Measurements from ENCODE around the gene TUBB1. TPM values are rescaled to one million over a fixed set of nuclear protein-coding genes. Genes with fewer than 3 reads are reported as not detected.
A peak's percentile ranks its signal among the peaks of the same experiment; 100 is the strongest.

The TUBB1 gene
- total and polyA plus RNA-seq, 2 of the 13 experiments (the other 11 are each of a cell fraction or from before 2014, with no cell fraction given), result 0.11 to 57.6 TPM

GRCh38 chr20:58980711-58981627 lies 38.3 kb upstream of the TUBB1 start, which contains the start of gene NELFCD (continued):
- peak; percentile 52; the same call in 1 of the 2 replicates for TF ChIP-seq ZNF281 (CRISPR knock-in tag; IDR thresholded peaks at IDR 0.05; ENCODE audit: borderline replicate concordance)
- no peak for TF ChIP-seq ARNT2 (CRISPR knock-in tag; IDR thresholded peaks at IDR 0.05; ENCODE audit: low read depth)
- TF ChIP-seq MBD4 (IDR thresholded peaks at IDR 0.05; ENCODE audit: borderline replicate concordance, low read length), result no peak
- no peak for TF ChIP-seq THAP7 (CRISPR knock-in tag; IDR thresholded peaks at IDR 0.05)
- TF ChIP-seq ZNF256 (CRISPR knock-in tag; conservative IDR thresholded peaks at IDR 0.05), result 0 out of 2 replicates have a peak, but pooled peaks have one; percentile 27
- TF ChIP-seq MIXL1 (CRISPR knock-in tag; IDR thresholded peaks at IDR 0.05), result 0 out of 2 replicates have a peak, but pooled peaks have one; percentile 47
- TF ChIP-seq MIER2 (CRISPR knock-in tag; IDR thresholded peaks at IDR 0.05), result no peak
- no peak; the same call in 1 of the 2 replicates for TF ChIP-seq ZNF567 (CRISPR knock-in tag; IDR thresholded peaks at IDR 0.05; ENCODE audit: borderline replicate concordance)
- peak; percentile 94 for TF ChIP-seq ETV5 (CRISPR knock-in tag; IDR thresholded peaks at IDR 0.05; ENCODE audit: borderline replicate concordance)
- TF ChIP-seq IKZF5 (CRISPR knock-in tag; IDR thresholded peaks at IDR 0.05), result peak; percentile 84
- 0 out of 2 replicates have a peak, but pooled peaks have one; percentile 42 for TF ChIP-seq ZNF552 (CRISPR knock-in tag; IDR thresholded peaks at IDR 0.05; ENCODE audit: borderline replicate concordance)
- TF ChIP-seq SRSF1 (optimal IDR thresholded peaks at IDR 0.05; ENCODE audit: low read depth, low read length), result no peak
- peak; percentile 91 for TF ChIP-seq IRF2 (CRISPR knock-in tag; IDR thresholded peaks at IDR 0.05)
- TF ChIP-seq FOXK1 (CRISPR knock-in tag; IDR thresholded peaks at IDR 0.05; ENCODE audit: borderline replicate concordance, low read depth), result peak; percentile 11; the same call in 1 of the 2 replicates
- TF ChIP-seq DMAP1 (CRISPR knock-in tag; IDR thresholded peaks at IDR 0.05), result peak; percentile 88
- TF ChIP-seq ZBTB25 (CRISPR knock-in tag; IDR thresholded peaks at IDR 0.05), result peak; percentile 73; the same call in 1 of the 2 replicates
- no peak for TF ChIP-seq SETDB1 (CRISPR knock-in tag; IDR thresholded peaks at IDR 0.05; ENCODE audit: borderline replicate concordance)
- peak; percentile 87 for TF ChIP-seq SP4 (CRISPR knock-in tag; IDR thresholded peaks at IDR 0.05)
- no peak; the same call in 1 of the 2 replicates for TF ChIP-seq CENPBD1 (CRISPR knock-in tag; IDR thresholded peaks at IDR 0.05; ENCODE audit: borderline replicate concordance, low read depth)
- TF ChIP-seq ZNF652 (CRISPR knock-in tag; IDR thresholded peaks at IDR 0.05; ENCODE audit: borderline replicate concordance, low read depth), result no peak
- TF ChIP-seq TRIM24 (CRISPR knock-in tag; IDR thresholded peaks at IDR 0.05), result no peak
- peak; percentile 64 for TF ChIP-seq NKX3-1 (CRISPR knock-in tag; IDR thresholded peaks at IDR 0.05)
